Measurements from ENCODE around the gene FUCA1. TPM values are rescaled to one million over a fixed set of nuclear protein-coding genes. Genes with fewer than 3 reads are reported as not detected.
A peak's percentile ranks its signal among the peaks of the same experiment; 100 is the strongest.

FUCA1 gene
- total RNA-seq, 1 donor from 2014 or later = 12.6 TPM

DNA sequence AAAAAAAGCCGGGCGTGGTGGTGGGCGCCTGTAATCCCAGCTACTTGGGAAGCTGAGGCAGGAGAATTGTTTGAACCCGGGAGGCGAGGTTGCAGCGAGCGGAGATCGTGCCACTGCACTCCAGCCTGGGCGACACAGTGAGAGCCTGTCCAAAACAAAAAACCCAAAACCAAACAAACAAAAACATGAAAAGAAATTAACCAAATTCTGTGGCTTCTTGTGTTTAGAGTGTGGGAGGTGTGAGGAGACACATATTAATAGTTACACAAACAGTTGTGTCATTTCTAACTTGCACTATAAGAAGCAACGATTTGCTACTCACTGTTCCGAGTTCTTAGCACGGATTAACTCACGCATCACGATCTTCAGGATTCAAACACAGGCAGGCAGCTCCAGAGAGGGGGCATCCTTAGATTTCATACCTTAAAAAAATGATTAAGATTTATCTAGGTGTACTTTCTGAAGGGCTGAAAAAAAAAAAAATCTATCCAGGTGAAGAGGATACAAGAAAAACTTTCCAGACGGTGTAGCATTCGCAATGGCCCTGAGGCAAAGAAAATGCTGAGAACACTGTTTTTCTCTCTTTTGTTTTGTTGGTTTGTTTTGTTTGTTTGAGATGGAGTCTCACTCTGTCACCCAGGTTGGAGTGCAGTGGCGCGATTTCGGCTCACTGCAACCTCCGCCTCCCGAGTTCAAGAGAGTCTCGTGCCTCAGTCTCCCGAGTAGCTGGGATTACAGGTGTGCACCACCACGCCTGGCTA, 42.1 kb downstream of the FUCA1 start:
- H3K4me1 Mint-ChIP-seq = peaks cover 16% of the 10 kb centered on the region
- TF ChIP-seq EZH2 (IDR thresholded peaks at IDR 0.05) = no peak
- TF ChIP-seq EZH2phosphoT487 (IDR thresholded peaks at IDR 0.05) = no peak
- TF ChIP-seq, protein P1, sequence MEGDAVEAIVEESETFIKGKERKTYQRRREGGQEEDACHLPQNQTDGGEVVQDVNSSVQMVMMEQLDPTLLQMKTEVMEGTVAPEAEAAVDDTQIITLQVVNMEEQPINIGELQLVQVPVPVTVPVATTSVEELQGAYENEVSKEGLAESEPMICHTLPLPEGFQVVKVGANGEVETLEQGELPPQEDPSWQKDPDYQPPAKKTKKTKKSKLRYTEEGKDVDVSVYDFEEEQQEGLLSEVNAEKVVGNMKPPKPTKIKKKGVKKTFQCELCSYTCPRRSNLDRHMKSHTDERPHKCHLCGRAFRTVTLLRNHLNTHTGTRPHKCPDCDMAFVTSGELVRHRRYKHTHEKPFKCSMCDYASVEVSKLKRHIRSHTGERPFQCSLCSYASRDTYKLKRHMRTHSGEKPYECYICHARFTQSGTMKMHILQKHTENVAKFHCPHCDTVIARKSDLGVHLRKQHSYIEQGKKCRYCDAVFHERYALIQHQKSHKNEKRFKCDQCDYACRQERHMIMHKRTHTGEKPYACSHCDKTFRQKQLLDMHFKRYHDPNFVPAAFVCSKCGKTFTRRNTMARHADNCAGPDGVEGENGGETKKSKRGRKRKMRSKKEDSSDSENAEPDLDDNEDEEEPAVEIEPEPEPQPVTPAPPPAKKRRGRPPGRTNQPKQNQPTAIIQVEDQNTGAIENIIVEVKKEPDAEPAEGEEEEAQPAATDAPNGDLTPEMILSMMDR (IDR thresholded peaks at IDR 0.05) = no peak
- no peak overlapping the region for H3K9ac ChIP-seq

GRCh38 chr1:23825076-23825761, 42.9 kb downstream of the FUCA1 start, which contains the start of gene HMGCL:
TSS of gene HMGCL (minus strand) at chr1:23825429. CDS start at chr1:23825415, 14 bp downstream.
- Mint-ChIP-seq H3K9me3 (no peaks in the 10 kb centered on the region), H3K27me3 (ENCODE audit: insufficient read depth, low read depth) (no peaks in the 10 kb centered on the region), H3K27ac (peak within 1 kb of the TSS; percentile 96), H3K4me3 (peak within 1 kb of the TSS; percentile 98), H3K36me3 (no peaks in the 10 kb centered on the region), H3K4me1 (peaks cover 16% of the 10 kb centered on the region)
- TF ChIP-seq, protein P1 (IDR thresholded peaks at IDR 0.05) = no peak
- TF ChIP-seq EZH2phosphoT487 (IDR thresholded peaks at IDR 0.05) = no peak
- no peak for TF ChIP-seq EZH2 (IDR thresholded peaks at IDR 0.05)
- Histone ChIP-seq H3K4me1 (peaks cover 9% of the 10 kb centered on the region), H3K9ac (peak within 1 kb of the TSS; percentile 87), H3F3A (ENCODE audit: low read depth) (peaks cover 13% of the 10 kb centered on the region), H3K27ac (peak within 1 kb of the TSS; percentile 32), H2AFZ (replicated peaks) (peak within 1 kb of the TSS; percentile 52), H4K20me1 (ENCODE audit: low read depth) (peaks cover 3% of the 10 kb centered on the region), H3K9me3 (ENCODE audit: low read depth) (no peaks in the 10 kb centered on the region), H3K4me3 (peak within 1 kb of the TSS; percentile 92), H3K4me2 (peak within 1 kb of the TSS; percentile 94), H3K79me2 (ENCODE audit: low read depth) (peaks cover 17% of the 10 kb centered on the region), H3K27me3 (no peaks in the 10 kb centered on the region), H3K36me3 (no peaks in the 10 kb centered on the region)
- peak; percentile 93 for DNase-seq (ENCODE audit: low spot score)

More for the DNA sequence above, 42.1 kb downstream of the FUCA1 start:
- H3K9me3 ChIP-seq (ENCODE audit: low read depth) = no peaks in the 10 kb centered on the region
- peak overlapping the region; percentile 92 for H3K4me3 ChIP-seq
- H3K27me3 ChIP-seq = no peaks in the 10 kb centered on the region
- H3K79me2 ChIP-seq (ENCODE audit: low read depth) = peaks cover 17% of the 10 kb centered on the region
- no peaks in the 10 kb centered on the region for H3K36me3 Mint-ChIP-seq
- DNase-seq (ENCODE audit: low spot score) = no peak
- no peaks in the 10 kb centered on the region for H3K36me3 ChIP-seq
- peaks cover 13% of the 10 kb centered on the region for H3F3A ChIP-seq (ENCODE audit: low read depth)
- no peaks in the 10 kb centered on the region for H3K27me3 Mint-ChIP-seq (ENCODE audit: insufficient read depth, low read depth)
- H3K4me3 Mint-ChIP-seq = peak overlapping the region; percentile 98
- H2AFZ ChIP-seq (replicated peaks) = peak overlapping the region; percentile 29
- H3K4me1 ChIP-seq = peaks cover 11% of the 10 kb centered on the region
- no peaks in the 10 kb centered on the region for H3K9me3 Mint-ChIP-seq
- H3K4me2 ChIP-seq = peak overlapping the region; percentile 94
- H4K20me1 ChIP-seq (ENCODE audit: low read depth) = peaks cover 3% of the 10 kb centered on the region
- no peak overlapping the region for H3K27ac ChIP-seq
- H3K27ac Mint-ChIP-seq = peak overlapping the region; percentile 35

DNA sequence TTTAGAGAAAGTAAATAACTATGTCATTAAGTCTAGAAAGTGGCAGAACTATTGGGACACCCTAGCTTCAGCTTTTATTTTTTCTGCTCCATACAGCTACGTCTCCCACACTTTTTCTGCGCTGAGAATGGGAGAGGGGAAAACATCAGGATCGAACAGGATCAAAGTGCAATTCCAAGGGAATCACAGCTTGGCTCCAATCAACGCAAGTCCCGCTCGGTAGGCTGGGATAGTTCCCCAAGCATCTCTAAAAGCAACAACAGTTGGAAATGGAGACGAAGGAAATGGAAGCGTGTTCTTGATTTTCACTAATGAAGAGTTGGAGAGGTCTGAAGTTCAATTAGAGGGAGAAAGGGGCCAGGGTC, 43.4 kb downstream of the FUCA1 start:
- H3K36me3 ChIP-seq = no peaks in the 10 kb centered on the region
- Mint-ChIP-seq H3K4me1 (peaks cover 16% of the 10 kb centered on the region), H3K4me3 (peak overlapping the region; percentile 98), H3K36me3 (no peaks in the 10 kb centered on the region), H3K9me3 (no peaks in the 10 kb centered on the region), H3K27me3 (ENCODE audit: insufficient read depth, low read depth) (no peaks in the 10 kb centered on the region), H3K27ac (peak overlapping the region; percentile 96)
- peak overlapping the region; percentile 87 for H3K9ac ChIP-seq
- no peaks in the 10 kb centered on the region for H3K27me3 ChIP-seq
- H3K4me1 ChIP-seq = peaks cover 6% of the 10 kb centered on the region
- H4K20me1 ChIP-seq (ENCODE audit: low read depth) = peaks cover 3% of the 10 kb centered on the region
- peak overlapping the region; percentile 92 for H3K4me3 ChIP-seq
- peak overlapping the region; percentile 94 for H3K4me2 ChIP-seq
- peaks cover 13% of the 10 kb centered on the region for H3F3A ChIP-seq (ENCODE audit: low read depth)
- peaks cover 17% of the 10 kb centered on the region for H3K79me2 ChIP-seq (ENCODE audit: low read depth)
- peak overlapping the region; percentile 32 for H3K27ac ChIP-seq
- TF ChIP-seq, protein P1 (IDR thresholded peaks at IDR 0.05) = no peak
- TF ChIP-seq EZH2 (IDR thresholded peaks at IDR 0.05) (no peak), EZH2phosphoT487 (IDR thresholded peaks at IDR 0.05) (no peak)
- DNase-seq (ENCODE audit: low spot score) = peak; percentile 8
- H2AFZ ChIP-seq (replicated peaks) = peak overlapping the region; percentile 52
- no peaks in the 10 kb centered on the region for H3K9me3 ChIP-seq (ENCODE audit: low read depth)

Data from neural progenitor cell (in vitro differentiated cells).